RWPE1 (cell line): ENCODE data around the gene PTCD1.
"Not testable (repeated sequence)": the region's sequence is repeated elsewhere in the genome, so short reads cannot be mapped to it uniquely, and the experiment has no call there.

Source experiments
- CTCF ChIA-PET: fragments of 350-600 bp; sonication (Branson Sonifier 250); formaldehyde crosslinking; extraction: SDS; loops from one replicate; lab custom pipeline; 2021; lab: Yijun Ruan, JAX
- POLR2A ChIA-PET: fragments of 400-600 bp; formaldehyde crosslinking; extraction: SDS; loops from one replicate; lab custom pipeline; 2020; ENCODE audit warnings: antibody characterized with exemption; ENCODE audit not compliant: low non-redundant PET; lab: Yijun Ruan, JAX
- DNase-seq: peaks from one replicate; pipeline ENCODE4 v3.0.0; 2012; ENCODE audit warnings: low spot score
- H3K27ac ChIP-seq: fragments of 450-650 bp; 2 replicates; pipeline ENCODE4 v1.5.1; 2017
- TF ChIP-seq, protein P1 (sequence below): fragments of 450-650 bp; conservative IDR thresholded peaks from 2 replicates; pipeline ENCODE4 v1.5.1; 2017; ENCODE audit warnings: low read depth, mild to moderate bottlenecking

PTCD1 gene

GRCh38 chr7:99440195-99440594, 1.6 kb upstream of the PTCD1 start:
- peak overlapping the region; percentile 89 for H3K27ac ChIP-seq
- CTCF ChIA-PET = no interaction called here
- no peak for DNase-seq
- POLR2A ChIA-PET = no interaction called here
- TF ChIP-seq, protein P1, sequence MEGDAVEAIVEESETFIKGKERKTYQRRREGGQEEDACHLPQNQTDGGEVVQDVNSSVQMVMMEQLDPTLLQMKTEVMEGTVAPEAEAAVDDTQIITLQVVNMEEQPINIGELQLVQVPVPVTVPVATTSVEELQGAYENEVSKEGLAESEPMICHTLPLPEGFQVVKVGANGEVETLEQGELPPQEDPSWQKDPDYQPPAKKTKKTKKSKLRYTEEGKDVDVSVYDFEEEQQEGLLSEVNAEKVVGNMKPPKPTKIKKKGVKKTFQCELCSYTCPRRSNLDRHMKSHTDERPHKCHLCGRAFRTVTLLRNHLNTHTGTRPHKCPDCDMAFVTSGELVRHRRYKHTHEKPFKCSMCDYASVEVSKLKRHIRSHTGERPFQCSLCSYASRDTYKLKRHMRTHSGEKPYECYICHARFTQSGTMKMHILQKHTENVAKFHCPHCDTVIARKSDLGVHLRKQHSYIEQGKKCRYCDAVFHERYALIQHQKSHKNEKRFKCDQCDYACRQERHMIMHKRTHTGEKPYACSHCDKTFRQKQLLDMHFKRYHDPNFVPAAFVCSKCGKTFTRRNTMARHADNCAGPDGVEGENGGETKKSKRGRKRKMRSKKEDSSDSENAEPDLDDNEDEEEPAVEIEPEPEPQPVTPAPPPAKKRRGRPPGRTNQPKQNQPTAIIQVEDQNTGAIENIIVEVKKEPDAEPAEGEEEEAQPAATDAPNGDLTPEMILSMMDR = no peak

DNA sequence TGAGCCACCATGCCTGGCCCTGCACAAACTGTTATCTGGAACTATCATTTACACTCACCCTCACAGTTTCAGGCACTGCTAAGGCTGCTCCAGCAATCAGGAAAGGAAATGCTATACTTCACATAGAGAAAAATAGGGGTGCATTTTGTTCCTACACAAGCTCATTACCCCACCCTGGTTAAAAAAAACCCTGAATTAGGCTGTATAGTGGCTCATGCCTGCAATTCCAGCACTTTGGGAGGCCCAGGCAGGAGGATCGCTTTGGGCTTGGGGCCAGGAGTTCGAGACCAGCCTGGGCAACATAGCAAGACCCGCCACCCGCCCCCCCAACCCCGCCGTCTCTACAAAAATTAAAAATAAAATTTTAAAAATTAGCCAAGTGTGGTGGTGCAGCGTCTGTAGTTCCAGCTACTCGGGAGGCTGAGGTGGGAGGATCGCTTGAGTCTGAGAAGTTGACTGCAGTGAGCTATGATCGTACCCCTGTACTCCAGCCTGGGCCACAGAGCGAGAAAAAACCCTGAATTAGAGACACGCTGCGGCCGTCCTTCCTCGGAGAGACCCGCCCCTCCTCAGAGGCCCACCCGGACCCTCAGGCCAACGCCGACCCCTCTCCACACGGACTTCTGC, 539 bp downstream of the PTCD1 start:
- H3K27ac ChIP-seq = peak overlapping the region; percentile 89
- CTCF ChIA-PET = no interaction called here

GRCh38 chr7:99433158-99433557, 5.4 kb downstream of the PTCD1 start:
- no peak overlapping the region for H3K27ac ChIP-seq
- TF ChIP-seq, protein P1 = no peak
- POLR2A ChIA-PET = no interaction called here
- no peak for DNase-seq
- CTCF ChIA-PET = no interaction called here

More for the DNA sequence above, 539 bp downstream of the PTCD1 start:
- POLR2A ChIA-PET = interaction anchor here (0.9 kb wide), 1 partner anchor 15 kb away, joined by 6 read pairs; no protein-coding TSS in a partner anchor
- DNase-seq = no peak
- TF ChIP-seq, protein P1 = no peak

GRCh38 chr7:99431756-99432540, 6.7 kb downstream of the PTCD1 start:
- DNase-seq, POLR2A ChIA-PET, CTCF ChIA-PET: not testable (repeated sequence)
- H3K27ac ChIP-seq = peak overlapping the region; percentile 29; the same call in 1 of the 2 replicates

GRCh38 chr7:99429756-99430155, 8.8 kb downstream of the PTCD1 start:
- ChIA-PET CTCF (no interaction called here), POLR2A (no interaction called here)
- DNase-seq = no peak
- TF ChIP-seq, protein P1 = no peak
- H3K27ac ChIP-seq = peak overlapping the region; percentile 9

GRCh38 chr7:99428972-99429566, 9.5 kb downstream of the PTCD1 start:
- POLR2A ChIA-PET = no interaction called here

More at GRCh38 chr7:99428972-99429566, 9.5 kb downstream of the PTCD1 start:
- peak overlapping the region; percentile 9; the same call in 1 of the 2 replicates for H3K27ac ChIP-seq
- no peak for DNase-seq
- TF ChIP-seq, protein P1 = no peak
- CTCF ChIA-PET = no interaction called here
